SH-SY5Y (cell line): ENCODE measurements around the gene CYTL1.

Experiments used
- GATA2 ChIP-seq: IDR thresholded peaks from 2 replicates; pipeline ENCODE4 v1.6.1; 2011; ENCODE audit warnings: mild to moderate bottlenecking, low read depth, low read length
- GATA3 ChIP-seq: IDR thresholded peaks from 2 replicates; pipeline ENCODE4 v1.6.1; 2011; ENCODE audit warnings: low read depth, mild to moderate bottlenecking, low read length, moderate library complexity

- TF ChIP-seq GATA3 (no peak), GATA2 (no peak)
These were observed 37.4 kb downstream of the CYTL1 start for GRCh38 chr4:4981827-4982226.
